Brain microvascular endothelial cell (primary cell): ENCODE data around the gene PDZRN3.

Source experiments
- DNase-seq: peaks from one replicate; pipeline ENCODE4 v3.0.0-alpha.2; 2020
- H3K27ac ChIP-seq: fragments of 250-450 bp; sonication (Bioruptor Pico); 2 replicates; pipeline ENCODE4 v1.5.1; 2020; ENCODE audit warnings: mild to moderate bottlenecking, moderate library complexity
- H3K27me3 ChIP-seq: fragments of 250-450 bp; sonication (Bioruptor Pico); replicated peaks from 2 replicates; pipeline ENCODE4 v1.5.1; 2020; ENCODE audit warnings: mild to moderate bottlenecking
- H3K36me3 ChIP-seq: fragments of 250-450 bp; sonication (Bioruptor Pico); replicated peaks from 2 replicates; pipeline ENCODE4 v1.5.1; 2020; ENCODE audit warnings: mild to moderate bottlenecking
- H3K4me3 ChIP-seq: 2 replicates; pipeline ENCODE4 v1.5.1; 2011; ENCODE audit warnings: low read depth, mild to moderate bottlenecking, control low read depth, low read length, moderate library complexity
- in situ Hi-C: cut with HindIII; loops from 2 replicates; pipeline ENCODE4 v1.10.0; 2017; ENCODE audit warnings: low sequenced_read_pairs, low pct_ligation_motif_present
- TF ChIP-seq, protein P1 (sequence below): IDR thresholded peaks from 2 replicates; pipeline ENCODE4 v1.5.1; 2011; ENCODE audit warnings: low read depth, mild to moderate bottlenecking, moderate library complexity, low read length, control low read depth, inconsistent platforms; ENCODE audit errors: missing control alignments

Gene PDZRN3

DNA sequence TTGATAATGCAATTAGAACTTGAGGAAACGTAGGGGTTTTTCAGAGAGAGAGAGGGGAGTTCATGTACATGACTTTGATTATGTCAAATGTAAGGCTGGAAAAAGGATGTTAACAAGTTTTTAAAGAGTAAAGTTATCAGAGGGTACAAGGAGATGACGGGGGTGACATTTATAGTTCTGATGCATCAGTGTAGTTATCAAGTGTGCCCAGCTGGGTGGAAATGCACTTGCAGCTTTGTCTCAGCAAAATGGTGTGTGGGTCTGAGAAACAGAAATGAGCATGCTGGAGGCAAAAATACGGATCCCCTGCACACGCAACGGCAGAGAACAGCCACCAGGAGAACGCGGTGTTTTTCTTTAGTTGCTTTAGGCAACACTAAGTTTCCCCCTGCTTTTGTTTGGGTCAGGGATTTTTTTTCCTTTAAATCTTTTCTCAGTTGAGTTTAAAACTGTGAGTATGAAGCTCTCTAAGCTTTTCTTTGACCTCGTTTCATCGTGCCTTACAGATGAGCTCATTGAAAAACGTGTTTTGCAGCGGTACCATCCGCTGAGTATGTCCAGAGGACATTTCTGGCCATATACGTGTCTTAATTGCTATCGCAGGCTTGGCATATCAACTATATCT, 205.4 kb downstream of the PDZRN3 start:
- in situ Hi-C loops, result no loop called here
- no peaks in the 10 kb centered on the region for H3K36me3 ChIP-seq
- no peak for DNase-seq
- TF ChIP-seq, protein P1, sequence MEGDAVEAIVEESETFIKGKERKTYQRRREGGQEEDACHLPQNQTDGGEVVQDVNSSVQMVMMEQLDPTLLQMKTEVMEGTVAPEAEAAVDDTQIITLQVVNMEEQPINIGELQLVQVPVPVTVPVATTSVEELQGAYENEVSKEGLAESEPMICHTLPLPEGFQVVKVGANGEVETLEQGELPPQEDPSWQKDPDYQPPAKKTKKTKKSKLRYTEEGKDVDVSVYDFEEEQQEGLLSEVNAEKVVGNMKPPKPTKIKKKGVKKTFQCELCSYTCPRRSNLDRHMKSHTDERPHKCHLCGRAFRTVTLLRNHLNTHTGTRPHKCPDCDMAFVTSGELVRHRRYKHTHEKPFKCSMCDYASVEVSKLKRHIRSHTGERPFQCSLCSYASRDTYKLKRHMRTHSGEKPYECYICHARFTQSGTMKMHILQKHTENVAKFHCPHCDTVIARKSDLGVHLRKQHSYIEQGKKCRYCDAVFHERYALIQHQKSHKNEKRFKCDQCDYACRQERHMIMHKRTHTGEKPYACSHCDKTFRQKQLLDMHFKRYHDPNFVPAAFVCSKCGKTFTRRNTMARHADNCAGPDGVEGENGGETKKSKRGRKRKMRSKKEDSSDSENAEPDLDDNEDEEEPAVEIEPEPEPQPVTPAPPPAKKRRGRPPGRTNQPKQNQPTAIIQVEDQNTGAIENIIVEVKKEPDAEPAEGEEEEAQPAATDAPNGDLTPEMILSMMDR, result peak; percentile 49
- H3K27ac ChIP-seq, result no peak overlapping the region
- no peak overlapping the region for H3K4me3 ChIP-seq
- no peaks in the 10 kb centered on the region for H3K27me3 ChIP-seq

DNA sequence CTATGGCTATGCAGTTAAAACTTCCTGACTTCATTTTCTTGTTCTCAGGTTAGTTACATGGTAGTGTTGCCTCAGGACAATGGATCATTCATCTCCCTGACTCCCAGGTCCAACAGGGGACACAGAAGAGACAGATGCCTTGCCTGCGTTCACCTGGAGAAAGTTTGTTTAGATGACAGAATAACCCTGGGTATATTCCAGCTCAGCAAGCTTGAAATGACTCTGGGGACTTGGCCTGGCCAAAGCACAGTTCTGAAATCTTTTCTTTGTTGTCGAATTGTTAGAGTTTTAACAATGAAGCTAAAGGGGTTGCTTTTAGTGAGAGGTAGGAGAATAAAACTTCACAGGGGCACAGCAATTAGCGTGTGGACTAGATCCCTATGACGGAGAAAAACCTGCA, 206.1 kb downstream of the PDZRN3 start:
- DNase-seq, result no peak
- Histone ChIP-seq H3K27ac (no peak overlapping the region), H3K36me3 (no peaks in the 10 kb centered on the region), H3K27me3 (no peaks in the 10 kb centered on the region), H3K4me3 (no peak overlapping the region)
- TF ChIP-seq, protein P1, result no peak
- in situ Hi-C loops, result no loop called here

DNA sequence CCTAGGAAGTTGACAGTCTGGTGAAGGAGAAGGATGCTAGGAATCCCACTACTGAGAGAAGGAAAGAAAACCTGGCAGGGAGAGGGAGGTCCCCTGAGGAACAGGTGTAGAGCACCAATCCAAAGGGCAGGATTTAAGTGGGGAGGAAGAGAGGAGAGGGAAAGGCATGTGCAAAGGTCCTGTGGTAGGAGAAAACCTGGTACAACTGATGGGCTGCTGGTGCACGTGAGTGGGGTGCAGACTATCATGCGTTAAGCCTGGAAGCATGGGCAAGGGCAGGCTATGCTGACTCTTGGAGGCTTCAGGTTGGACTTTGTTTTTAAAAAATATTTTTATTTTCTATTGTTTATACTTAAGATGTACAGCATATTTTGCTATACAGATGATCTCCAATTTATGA, 209.6 kb downstream of the PDZRN3 start:
- in situ Hi-C loops, result no loop called here
- no peak for DNase-seq

DNA sequence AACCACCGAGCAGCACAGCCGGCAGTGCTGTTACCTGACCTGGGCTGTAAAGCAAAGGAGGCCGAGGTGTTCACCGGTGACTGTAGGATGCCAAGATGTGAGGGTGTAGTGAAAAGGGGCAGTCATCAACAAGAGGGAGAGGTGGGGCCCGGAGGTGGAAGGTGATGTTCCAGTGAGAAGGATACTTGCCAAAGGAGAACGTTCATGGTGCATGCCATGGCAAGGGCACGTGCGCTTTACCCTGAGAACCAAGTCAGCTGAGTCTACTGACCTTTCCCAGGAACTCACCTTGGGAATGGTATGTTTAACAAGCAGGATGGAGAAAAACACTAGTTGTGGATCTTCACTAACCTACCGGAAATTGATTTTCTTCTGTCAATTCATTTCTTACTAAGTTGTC, 211.1 kb downstream of the PDZRN3 start:
- in situ Hi-C loops, result no loop called here

More for the DNA sequence above, 209.6 kb downstream of the PDZRN3 start:
- H3K4me3 ChIP-seq, result no peak overlapping the region
- TF ChIP-seq, protein P1, result no peak
- H3K36me3 ChIP-seq, result no peaks in the 10 kb centered on the region
- no peak overlapping the region for H3K27ac ChIP-seq
- H3K27me3 ChIP-seq, result no peaks in the 10 kb centered on the region

DNA sequence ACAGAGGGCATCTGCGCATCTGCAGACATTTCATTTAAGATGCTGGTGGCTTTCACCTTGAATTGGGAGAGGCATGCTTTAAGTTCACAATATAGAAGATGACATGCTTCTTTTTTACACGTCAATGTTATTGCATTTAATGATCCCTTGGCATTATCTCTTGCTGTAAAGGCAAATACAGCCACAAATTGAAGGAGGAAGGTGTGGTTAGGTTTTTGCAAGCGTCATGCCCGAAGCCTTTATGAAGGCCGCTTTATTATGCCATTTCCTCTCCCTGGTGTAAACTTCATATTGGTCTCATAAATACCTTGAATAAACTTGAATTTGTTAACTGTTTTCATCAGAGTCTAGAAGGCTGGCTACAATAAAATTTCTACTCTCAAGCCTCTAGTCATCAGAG, 212.7 kb downstream of the PDZRN3 start:
- Histone ChIP-seq H3K36me3 (no peaks in the 10 kb centered on the region), H3K27me3 (no peaks in the 10 kb centered on the region), H3K4me3 (no peak overlapping the region), H3K27ac (no peak overlapping the region)
- no peak for DNase-seq
- in situ Hi-C loops, result no loop called here
- TF ChIP-seq, protein P1, result no peak

More for the DNA sequence above, 211.1 kb downstream of the PDZRN3 start:
- Histone ChIP-seq H3K4me3 (no peak overlapping the region), H3K27me3 (no peaks in the 10 kb centered on the region), H3K36me3 (no peaks in the 10 kb centered on the region), H3K27ac (no peak overlapping the region)
- TF ChIP-seq, protein P1, result no peak
- DNase-seq, result no peak

DNA sequence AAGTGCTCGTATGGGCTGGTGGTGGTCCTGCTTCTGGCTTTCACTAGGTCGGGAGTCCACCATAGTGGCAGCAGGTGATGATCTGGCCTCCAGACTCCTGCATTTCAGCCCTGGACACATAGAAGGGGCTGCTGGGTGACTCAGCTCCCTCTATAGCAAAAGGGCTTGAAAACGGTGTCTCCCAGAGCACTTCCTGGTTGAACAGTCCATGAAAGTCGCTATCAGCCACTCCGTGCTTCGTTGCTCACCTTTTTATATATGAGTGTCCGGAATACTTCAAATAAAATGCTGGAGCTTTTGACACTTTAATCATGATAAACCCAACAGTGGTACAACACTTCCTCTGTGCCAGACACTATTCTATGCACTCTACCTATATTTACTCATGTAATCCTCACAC, 213.2 kb downstream of the PDZRN3 start:
- in situ Hi-C loops, result no loop called here
- Histone ChIP-seq H3K27ac (no peak overlapping the region), H3K36me3 (no peaks in the 10 kb centered on the region), H3K4me3 (no peak overlapping the region), H3K27me3 (no peaks in the 10 kb centered on the region)
- TF ChIP-seq, protein P1, result no peak
- no peak for DNase-seq
